GM19099 (cell line): Measurements from ENCODE around the gene ADAM23.

Experiments
- POLR2A ChIP-seq: IDR thresholded peaks from 3 replicates; pipeline ENCODE4 v1.6.1; 2011; ENCODE audit warnings: low read depth; ENCODE audit not compliant: insufficient read length; ENCODE audit errors: extremely low read depth

The ADAM23 gene

DNA sequence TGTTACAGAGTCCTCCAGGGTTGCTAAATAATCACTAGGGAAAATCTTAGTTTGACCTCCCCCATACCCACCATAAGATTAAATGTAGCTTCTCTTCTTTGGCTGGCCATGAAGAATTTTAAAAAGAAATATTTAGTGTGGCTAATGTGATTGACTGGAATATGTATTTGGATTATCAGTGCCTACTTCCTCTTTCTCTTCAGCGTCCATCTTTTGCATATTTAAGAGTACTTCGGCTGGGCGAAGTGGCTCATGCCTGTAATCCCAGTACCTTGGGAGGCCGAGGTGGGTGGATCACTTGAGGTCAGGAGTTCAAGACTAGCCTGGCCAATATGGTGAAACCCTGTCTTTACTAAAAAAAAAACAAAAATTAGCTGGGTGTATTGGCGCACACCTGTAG is 28.8 kb downstream of the ADAM23 start:
- no peak for TF ChIP-seq POLR2A

DNA sequence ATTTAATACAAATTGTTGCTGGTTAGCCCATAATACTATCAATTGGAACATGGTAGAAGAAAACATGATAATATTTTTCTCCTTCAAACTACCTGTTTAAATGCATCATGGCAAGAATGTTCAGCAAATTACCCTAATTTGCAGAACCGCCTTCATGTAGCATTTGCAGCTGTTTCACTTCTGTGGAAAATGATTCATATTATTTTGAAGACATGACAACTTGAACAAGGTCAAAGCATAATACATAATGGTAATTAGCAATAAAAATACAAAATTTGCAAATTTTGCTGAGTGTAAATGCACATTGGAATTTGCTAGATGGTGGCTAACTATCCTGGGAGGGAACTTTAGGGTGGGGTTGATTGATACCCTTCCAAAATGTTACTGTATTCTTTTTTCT is 30.8 kb downstream of the ADAM23 start:
- no peak for TF ChIP-seq POLR2A

DNA sequence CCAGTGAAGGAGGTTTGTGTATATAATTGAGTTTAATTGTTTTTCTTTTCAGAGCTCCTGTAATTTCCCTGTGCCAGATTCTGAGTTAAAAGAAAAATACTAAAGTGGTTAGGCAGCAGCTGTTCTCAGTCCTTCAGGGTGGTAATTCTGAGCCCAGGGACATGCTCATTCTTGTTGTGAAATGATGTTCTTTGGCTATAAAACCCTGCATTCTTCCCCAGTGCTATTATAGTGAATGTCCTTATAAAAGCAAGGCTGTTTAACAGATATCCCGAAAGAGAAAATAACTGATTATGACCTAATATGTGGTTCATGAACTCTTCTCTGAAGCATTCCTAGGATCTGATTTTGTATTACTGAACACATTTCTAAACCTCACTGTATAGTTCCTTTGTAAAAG is 34.0 kb downstream of the ADAM23 start:
- TF ChIP-seq POLR2A, result no peak

DNA sequence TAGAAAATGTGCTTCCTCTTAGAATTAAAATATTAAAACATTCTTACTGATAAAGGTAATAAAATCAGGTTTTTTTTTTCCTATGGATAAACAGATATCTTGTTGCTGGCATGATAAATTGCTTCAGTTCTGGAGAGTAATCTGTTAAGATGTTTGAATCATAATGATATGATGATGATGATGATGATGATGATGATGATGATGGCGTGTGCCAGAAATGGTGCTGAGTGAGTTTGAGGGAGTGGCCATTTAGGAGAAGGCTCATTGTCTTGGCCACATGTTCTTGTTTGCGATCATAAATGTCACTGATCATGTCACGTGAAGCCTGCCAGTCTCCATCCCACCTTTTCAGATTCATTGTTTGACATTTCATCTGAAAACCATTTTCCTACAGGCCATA is 35.0 kb downstream of the ADAM23 start:
- no peak for TF ChIP-seq POLR2A

DNA sequence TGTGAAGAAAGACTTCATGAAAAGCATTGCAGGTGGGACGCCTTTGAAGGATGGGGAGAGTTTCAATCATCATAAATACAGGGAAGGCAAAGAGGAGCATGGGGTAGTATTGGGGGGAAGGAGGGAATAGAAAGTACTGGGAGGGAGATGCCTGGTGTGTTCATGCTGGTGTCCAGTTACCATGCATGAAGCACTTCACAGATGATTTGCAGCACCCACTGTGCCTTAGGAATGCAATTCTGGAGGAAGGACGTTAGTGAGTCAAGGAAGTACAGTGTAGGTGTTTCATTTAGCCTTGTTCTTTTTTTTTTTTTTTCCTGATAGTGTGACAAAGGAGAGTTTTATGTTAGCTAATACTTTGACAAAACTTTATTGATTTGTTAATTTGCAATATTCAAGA is 36.8 kb downstream of the ADAM23 start:
- TF ChIP-seq POLR2A, result no peak

DNA sequence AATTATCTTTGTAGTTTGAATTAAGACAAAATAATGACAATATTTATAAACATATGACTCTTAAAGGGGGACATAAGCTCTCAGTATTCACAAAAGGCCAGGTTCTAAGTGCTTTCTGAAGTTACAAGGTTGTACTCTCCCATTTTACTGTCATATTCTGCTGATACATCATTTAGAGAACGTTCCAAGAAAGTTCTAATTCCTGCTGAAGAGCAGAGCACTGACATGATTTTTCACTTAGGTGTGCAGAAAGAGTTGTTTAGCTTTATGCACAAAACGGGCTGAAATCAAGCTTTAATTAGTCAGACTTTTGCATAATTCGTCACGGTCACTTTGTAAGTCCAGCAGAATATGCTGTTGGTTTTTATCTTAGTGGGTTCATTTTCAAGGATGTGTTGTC is 37.3 kb downstream of the ADAM23 start:
- no peak for TF ChIP-seq POLR2A

DNA sequence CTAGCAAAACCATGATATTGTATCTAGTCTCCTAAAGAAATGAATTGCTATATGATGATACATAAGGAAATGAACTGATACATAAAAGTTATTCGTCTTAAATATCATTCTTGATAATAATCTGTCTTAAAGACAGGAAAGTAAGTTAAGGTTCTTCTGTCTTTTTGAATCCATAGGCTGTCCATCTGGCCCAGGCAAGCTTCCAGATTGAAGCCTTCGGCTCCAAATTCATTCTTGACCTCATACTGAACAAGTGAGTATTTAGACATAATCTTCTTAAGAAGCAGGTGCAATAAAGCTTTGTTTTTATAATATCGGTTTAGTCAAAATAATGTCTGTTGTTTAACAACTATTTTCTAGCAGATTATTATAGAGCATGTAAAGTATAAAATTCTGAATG is 37.7 kb downstream of the ADAM23 start:
- no peak for TF ChIP-seq POLR2A

DNA sequence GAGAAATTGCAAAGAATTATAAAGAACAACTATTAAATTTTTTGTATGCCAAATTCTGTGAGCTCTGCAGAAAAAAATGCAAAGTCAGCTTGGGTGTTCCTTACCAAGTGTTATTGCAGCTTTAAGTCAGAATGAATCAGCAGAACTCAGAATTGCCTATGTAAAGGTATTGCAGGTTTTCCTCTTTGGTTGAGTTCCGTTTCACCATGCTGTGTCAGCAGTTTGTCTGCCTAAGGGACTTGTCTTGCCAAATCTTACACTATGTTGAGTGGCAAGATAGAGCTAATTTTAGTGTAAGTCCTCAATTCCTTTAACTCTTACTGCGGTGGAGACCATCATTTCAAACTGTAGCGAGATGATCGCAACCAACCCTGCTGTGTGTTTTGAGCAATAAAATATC is 38.8 kb downstream of the ADAM23 start:
- TF ChIP-seq POLR2A, result no peak

DNA sequence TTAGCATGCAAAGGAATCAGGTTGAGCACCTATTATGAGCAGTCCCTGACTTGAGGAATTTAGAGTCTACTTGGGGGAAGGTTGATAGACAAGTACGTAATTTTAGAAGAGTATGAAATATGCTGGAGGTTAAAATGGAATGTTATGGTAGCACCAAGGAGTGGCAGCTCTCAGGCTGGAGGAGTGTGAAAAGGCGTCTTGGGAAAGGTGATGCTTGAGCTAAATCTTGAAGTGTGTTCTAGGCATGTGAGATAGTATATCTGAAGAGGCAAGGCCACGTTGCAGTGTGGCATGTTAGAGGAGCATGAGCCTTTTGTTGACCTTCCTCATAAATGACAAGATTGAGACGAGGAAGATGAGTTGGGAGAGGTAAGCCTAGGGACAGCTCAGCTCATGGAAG is 39.3 kb downstream of the ADAM23 start:
- TF ChIP-seq POLR2A, result no peak

DNA sequence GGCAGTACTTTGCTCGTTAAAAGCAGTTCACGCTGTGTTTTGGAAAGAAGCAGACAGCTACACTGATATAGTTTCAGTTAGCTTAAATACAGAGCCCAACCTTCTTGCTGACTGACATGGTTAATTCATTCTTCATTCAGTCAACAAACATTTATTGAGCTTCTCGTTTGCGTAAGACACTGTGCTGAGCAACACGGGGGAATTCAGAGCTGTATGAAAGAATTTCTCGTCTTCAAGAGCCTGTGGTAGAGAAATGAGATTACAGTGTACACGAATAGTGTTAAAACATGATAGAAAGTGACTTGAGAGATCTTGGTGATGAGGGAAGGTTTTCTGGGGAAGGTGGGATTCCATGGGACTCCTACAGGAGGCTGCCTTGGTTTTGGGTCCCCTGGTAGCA is 44.7 kb downstream of the ADAM23 start:
- TF ChIP-seq POLR2A, result no peak

DNA sequence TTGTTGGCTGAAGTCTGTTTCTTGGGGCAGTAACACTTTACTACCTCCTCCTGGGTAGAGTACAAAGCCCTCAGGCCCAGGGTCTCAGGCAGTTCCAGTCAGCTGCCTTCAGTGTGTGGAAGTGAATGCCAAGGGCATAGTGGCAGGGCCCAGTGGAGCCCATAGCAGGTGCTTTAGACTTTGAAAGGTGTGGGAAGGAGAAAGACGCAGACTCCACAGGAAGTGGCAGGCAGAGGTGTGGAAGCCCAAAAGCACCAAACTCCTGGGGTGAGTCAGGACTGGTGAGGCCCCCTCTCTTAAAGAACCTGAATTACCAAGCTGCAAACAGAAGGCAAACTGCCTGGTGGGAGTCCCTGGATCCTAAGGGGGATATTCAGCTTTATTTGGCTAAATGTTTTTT is 45.3 kb downstream of the ADAM23 start:
- TF ChIP-seq POLR2A, result no peak

DNA sequence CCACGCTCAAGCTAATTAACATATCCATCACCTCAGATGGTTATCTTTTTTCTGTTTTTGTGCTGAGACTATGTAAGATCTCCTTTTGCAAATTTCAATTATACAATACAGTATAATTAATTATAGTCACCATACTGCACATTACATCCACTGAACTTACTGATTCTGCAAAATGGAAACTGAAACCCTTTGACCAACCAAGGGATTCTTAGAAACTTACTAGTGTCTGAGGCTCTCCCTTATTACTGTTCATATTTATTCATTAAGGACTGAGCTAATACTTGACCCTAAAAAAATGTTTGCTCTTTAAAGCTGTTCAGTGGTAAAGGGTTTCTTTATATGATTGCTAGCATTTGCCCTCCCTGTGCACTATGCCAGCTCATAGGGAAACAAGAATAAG is 50.7 kb downstream of the ADAM23 start:
- no peak for TF ChIP-seq POLR2A

DNA sequence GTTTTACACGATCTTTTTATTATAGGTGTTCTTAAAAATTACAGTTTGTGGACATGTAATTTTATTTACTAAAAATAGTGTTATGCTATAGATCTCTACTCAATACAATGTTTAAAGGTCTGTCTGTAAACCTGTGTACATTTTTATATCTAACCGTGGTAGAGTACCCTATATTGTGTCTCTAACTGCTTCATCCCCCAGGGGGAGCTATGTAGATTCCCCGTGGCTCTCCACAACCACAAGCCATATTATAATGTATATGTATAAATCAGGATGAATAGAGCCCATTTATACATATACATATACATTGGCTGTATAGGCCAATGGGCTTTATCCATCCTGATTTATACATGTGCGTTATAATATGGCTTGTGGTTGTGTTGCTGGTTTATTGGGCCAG is 59.4 kb downstream of the ADAM23 start:
- TF ChIP-seq POLR2A, result no peak

DNA sequence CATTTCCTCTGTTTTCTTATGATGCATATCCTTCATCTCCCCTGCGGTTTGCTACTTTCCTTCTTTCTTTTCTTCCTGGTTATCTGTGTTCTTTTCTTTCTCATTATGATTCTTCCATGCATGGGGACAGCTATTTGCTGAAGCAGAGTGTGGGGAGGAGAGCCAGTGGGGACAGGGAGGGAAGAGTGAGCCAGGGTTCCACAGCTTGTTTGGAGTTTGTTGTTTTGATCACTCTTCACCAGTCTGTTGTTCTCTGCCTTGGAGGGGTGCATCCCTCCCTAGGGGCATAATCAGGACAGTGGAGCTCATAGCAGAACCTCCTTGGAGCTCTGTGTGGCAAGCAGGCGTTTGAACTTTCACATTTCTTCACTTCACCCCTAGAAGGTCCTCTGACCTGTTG is 68.0 kb downstream of the ADAM23 start:
- no peak for TF ChIP-seq POLR2A

DNA sequence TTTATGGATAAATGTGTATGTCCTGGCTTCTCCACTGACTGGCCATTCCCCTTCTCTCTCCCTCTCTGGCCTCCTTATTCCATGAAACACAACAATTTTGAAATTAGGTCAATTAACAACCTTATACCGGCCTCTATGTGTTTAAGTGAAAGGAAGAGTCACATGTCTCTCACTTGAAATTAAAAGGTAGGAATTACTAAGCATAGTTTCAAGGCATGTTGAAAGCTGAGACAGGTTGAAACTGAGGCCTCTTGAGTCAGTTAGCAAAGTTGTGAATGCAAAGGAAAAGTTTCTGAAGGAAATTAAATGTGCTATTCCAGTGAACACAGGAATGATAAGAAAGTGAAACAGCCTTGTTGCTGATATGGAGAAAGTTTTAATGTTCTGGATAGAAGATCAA is 69.7 kb downstream of the ADAM23 start:
- no peak for TF ChIP-seq POLR2A

DNA sequence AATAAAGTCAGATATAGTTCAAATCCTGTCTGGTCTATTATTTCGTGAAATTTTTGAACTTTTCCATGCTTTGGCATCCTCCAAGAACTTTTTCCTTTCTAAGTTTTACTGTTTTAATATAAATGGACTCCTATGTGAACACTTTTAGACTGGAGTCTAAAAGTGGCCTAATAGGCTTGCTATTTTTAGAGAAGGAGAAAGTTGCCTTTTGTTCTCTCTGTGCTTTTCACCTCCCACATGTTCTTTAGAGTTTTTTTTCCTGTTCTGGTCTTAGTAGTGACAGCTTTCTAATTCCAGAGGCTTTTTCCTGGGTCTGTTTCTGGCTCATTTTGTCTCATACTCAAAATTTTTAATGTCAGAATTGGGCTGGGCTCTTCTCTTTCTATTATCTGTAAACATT is 72.2 kb downstream of the ADAM23 start:
- TF ChIP-seq POLR2A, result no peak

DNA sequence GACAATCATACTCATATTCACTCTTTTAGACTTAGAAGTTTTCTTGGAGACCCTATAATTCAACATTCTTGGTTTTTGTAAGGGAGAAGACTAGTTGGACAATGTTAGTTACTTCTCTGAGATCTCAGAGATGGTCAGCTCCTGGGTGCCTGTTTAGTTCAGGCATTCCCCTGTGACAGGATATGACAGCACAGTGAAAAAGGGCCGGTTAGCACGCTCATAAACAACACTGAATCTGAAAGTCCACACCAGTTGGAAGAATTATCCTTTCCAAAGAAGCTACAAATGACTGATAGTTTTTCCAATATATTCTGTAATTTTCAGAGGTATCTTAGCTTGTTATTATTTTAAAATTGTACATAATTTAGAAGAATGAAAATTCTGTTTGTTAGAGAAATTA is 75.7 kb downstream of the ADAM23 start:
- TF ChIP-seq POLR2A, result no peak

DNA sequence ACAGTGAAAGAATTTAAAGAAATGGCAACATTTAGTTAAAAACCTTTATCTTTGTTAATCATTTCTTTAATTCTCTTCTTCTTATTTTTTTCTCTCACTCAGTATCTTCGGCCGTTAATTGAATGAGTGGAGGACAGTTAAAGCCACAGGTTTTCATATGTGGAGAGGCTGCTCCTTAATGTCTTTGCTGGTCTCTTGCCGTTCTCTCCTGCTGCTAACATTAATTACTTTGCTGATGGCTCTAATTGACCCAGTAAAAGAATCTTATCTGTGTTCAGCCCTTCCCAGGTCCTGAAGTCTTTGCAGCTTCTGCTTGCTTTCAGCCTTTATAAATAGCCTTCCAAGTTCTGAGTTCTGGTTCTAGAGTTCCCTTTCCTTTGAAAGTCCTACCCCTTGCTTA is 77.1 kb downstream of the ADAM23 start:
- TF ChIP-seq POLR2A, result no peak
